Ishikawa (cell line): ENCODE data around the gene TBCD.

Experiments used
- CEBPB ChIP-seq: IDR thresholded peaks from 2 replicates; pipeline ENCODE4 v1.6.1; 2012
- CREB1 ChIP-seq: IDR thresholded peaks from 2 replicates; pipeline ENCODE4 v1.6.1; 2012; ENCODE audit warnings: low read depth
- EGR1 ChIP-seq: IDR thresholded peaks from 2 replicates; pipeline ENCODE4 v1.6.1; 2012
- EP300 ChIP-seq: IDR thresholded peaks from 2 replicates; pipeline ENCODE4 v1.6.1; 2012; ENCODE audit warnings: borderline replicate concordance
- FOXM1 ChIP-seq: IDR thresholded peaks from 2 replicates; pipeline ENCODE4 v1.6.1; 2012; ENCODE audit warnings: low read depth, borderline replicate concordance
- NFIC ChIP-seq: IDR thresholded peaks from 2 replicates; pipeline ENCODE4 v1.6.1; 2012
- RAD21 ChIP-seq: IDR thresholded peaks from 2 replicates; pipeline ENCODE4 v1.6.1; 2012; ENCODE audit warnings: low read depth
- TAF1 ChIP-seq: IDR thresholded peaks from 2 replicates; pipeline ENCODE4 v1.6.1; 2012; ENCODE audit warnings: low read depth, mild to moderate bottlenecking
- TCF12 ChIP-seq: IDR thresholded peaks from 2 replicates; pipeline ENCODE4 v1.6.1; 2012; ENCODE audit warnings: low read depth
- TEAD4 ChIP-seq: IDR thresholded peaks from 2 replicates; pipeline ENCODE4 v1.6.1; 2012
- YY1 ChIP-seq: IDR thresholded peaks from 2 replicates; pipeline ENCODE4 v1.6.1; 2012; ENCODE audit warnings: low read depth
- ZBTB7A ChIP-seq: IDR thresholded peaks from 2 replicates; pipeline ENCODE4 v1.6.1; 2012; ENCODE audit warnings: low read depth
- TF ChIP-seq, protein P1 (sequence below): IDR thresholded peaks from 2 replicates; pipeline ENCODE4 v1.6.1; 2012
- TF ChIP-seq, protein P2 (sequence below): IDR thresholded peaks from 2 replicates; pipeline ENCODE4 v1.6.1; 2012; ENCODE audit warnings: low read depth, mild to moderate bottlenecking
- TF ChIP-seq, protein P3 (sequence below): IDR thresholded peaks from 2 replicates; pipeline ENCODE4 v1.6.1; 2012

The TBCD gene

DNA sequence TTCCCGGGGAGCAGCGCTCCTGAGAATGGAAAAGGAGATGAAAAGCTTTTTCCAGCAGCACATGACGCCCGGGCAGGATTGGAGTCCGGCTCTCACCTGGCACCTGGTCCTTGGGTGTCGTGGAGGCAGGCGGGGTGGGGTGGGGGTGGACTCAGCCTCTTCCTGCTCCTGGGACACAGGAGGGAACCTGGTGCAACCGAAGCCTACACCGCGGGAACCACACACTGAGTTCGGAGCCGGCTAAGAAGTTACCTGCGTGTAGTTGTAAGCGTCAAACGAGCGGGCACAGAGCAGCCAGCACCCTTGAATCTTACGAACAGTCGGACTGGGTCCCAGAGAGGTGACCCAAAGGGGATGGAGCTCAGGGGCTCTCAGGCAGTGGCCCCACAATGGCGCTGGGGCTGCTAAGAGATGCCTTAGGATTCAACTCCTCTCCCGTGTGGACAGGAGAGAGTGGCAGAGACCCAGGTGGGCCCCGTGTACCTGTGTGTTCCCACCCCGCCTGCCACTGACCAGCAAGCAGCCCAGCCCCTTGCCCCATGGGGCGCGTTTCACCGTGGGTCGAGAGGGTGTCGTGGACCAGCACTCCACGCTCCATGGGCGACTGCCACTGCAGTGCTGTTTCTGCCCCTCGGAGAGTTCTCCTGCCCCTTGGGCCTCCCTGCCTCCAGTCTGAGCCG, 221.7 kb downstream of the TBCD start:
- TF ChIP-seq, protein P1, sequence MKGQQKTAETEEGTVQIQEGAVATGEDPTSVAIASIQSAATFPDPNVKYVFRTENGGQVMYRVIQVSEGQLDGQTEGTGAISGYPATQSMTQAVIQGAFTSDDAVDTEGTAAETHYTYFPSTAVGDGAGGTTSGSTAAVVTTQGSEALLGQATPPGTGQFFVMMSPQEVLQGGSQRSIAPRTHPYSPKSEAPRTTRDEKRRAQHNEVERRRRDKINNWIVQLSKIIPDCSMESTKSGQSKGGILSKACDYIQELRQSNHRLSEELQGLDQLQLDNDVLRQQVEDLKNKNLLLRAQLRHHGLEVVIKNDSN, result no peak
- TF ChIP-seq, protein P2, sequence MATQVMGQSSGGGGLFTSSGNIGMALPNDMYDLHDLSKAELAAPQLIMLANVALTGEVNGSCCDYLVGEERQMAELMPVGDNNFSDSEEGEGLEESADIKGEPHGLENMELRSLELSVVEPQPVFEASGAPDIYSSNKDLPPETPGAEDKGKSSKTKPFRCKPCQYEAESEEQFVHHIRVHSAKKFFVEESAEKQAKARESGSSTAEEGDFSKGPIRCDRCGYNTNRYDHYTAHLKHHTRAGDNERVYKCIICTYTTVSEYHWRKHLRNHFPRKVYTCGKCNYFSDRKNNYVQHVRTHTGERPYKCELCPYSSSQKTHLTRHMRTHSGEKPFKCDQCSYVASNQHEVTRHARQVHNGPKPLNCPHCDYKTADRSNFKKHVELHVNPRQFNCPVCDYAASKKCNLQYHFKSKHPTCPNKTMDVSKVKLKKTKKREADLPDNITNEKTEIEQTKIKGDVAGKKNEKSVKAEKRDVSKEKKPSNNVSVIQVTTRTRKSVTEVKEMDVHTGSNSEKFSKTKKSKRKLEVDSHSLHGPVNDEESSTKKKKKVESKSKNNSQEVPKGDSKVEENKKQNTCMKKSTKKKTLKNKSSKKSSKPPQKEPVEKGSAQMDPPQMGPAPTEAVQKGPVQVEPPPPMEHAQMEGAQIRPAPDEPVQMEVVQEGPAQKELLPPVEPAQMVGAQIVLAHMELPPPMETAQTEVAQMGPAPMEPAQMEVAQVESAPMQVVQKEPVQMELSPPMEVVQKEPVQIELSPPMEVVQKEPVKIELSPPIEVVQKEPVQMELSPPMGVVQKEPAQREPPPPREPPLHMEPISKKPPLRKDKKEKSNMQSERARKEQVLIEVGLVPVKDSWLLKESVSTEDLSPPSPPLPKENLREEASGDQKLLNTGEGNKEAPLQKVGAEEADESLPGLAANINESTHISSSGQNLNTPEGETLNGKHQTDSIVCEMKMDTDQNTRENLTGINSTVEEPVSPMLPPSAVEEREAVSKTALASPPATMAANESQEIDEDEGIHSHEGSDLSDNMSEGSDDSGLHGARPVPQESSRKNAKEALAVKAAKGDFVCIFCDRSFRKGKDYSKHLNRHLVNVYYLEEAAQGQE, result no peak
- TF ChIP-seq CEBPB, result no peak
- no peak for TF ChIP-seq EGR1
- TF ChIP-seq TCF12, result no peak
- no peak for TF ChIP-seq YY1
- TF ChIP-seq ZBTB7A, result no peak
- TF ChIP-seq TEAD4, result no peak
- TF ChIP-seq FOXM1, result no peak
- no peak for TF ChIP-seq CREB1
- no peak for TF ChIP-seq NFIC
- TF ChIP-seq EP300, result no peak
- no peak for TF ChIP-seq TAF1

DNA sequence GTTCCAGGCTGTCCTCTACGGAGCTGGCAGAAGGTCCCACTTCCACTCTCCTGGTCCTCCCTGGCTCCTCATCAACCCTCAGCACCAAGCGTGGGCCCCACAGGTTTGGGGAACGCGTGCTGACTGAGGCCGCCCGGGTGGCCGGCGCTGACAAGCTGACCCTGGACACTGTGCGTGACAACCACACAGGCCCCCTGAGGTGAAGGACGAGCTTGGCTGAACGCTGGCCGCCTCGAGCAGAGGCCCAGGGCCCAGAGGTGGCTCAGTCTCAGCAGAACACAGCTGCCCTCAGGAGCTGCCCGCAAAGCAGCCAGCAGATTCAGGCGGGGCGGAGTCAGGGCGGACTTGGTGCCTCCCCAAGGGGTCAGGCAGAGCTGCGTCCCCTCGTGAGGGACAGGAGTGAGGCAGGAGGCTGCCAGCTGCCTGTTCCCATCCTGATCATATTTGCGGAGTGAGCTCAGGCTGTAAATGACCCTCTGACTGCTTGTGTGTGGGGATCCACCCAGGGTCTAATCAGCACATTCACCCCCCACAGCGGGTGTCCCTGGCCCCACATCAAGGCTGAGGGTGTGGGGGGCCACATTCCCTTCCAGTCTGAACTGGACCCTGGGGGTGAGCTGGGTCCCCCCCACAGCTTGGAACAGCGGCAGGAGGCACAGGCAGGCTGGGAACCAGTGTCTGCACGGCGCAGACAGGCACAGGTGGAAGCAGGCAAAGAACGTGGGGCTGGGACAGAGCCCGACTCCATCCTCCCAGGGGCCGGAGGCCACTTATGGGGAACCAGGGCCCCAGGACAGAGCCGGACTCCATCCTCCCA, 222.5 kb downstream of the TBCD start:
- TF ChIP-seq, protein P1, result no peak
- no peak for TF ChIP-seq CEBPB

DNA sequence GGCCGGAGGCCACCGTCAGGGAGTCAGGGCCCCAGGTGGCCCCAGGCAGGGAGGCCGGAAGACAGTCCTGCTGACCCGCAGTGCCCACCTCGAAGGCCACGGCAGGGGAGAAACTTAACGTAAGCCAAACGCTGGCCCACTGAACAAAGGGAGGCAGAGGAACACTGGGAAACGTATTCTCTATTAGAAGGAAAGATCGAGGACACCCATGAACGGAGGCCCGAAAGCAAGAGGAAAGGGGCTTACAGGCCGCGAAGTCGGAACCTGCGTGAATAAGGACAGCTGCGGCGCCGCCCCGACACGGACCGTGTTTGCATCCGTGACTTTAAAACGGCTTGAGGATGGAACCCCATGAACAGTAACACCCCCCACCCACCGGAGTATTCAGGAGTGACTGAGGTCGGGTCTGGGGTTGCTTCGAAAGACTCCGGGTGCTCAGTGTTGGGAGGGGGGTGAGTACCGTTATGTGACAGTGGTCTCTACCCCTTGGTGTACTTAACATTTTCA, 225.2 kb downstream of the TBCD start:
- TF ChIP-seq RAD21 (no peak), EP300 (no peak), NFIC (no peak), TAF1 (no peak), ZBTB7A (no peak)

DNA sequence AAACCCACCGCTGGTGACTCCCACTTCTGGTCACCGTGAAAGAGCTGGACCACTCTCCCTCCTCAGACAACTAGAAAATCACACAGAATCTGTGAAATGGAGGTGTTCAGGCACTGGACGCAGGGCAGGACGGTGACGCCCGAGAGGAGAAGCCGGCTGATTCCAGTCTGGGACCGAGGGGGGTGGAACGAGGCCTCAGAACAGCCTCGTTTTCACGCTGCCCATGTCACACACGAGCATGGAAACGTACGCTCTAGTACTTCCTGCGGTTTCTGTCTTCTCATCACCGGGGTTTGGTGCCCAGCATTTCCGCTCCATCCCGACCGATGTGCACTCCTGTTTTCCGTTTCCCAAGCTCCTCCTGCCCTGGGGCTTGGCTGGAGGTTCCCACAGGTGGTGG, 225.7 kb downstream of the TBCD start:
- TF ChIP-seq, protein P3, sequence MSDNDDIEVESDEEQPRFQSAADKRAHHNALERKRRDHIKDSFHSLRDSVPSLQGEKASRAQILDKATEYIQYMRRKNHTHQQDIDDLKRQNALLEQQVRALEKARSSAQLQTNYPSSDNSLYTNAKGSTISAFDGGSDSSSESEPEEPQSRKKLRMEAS, result no peak
- TF ChIP-seq, protein P1, result no peak
- no peak for TF ChIP-seq NFIC
- TF ChIP-seq CEBPB, result no peak
- TF ChIP-seq EGR1, result no peak
- no peak for TF ChIP-seq FOXM1
- TF ChIP-seq EP300, result no peak
- no peak for TF ChIP-seq TCF12
- no peak for TF ChIP-seq ZBTB7A
- TF ChIP-seq TEAD4, result no peak
- TF ChIP-seq CREB1, result no peak
- TF ChIP-seq, protein P2, result no peak
- TF ChIP-seq TAF1, result no peak
- no peak for TF ChIP-seq RAD21
- no peak for TF ChIP-seq YY1

DNA sequence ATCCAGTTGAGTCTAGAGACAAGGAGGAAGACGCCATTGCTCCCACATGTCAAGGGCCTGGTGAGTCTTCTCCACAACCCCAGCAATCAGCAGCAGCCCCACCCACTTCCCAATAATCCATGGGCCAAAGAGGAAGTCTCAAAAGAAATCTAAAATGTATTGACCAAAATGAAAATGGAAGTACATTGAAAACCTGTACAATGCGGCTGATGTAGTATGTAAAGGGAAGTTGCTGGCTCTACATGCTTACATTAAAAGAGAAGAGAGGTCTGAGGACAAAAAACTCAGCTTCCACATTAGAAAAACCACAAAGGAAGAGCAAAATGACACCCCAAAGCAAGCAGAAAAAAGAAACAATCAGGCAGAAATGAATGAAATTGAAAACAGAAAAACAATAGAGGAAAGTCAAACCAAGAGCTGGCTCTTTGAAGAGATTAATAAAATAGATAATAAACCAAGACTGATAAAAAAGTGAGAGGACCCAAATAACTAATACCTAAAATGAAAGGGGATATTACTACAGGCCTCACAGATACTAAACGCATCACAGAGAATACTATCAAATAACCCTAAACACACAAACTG, 227.0 kb downstream of the TBCD start:
- TF ChIP-seq RAD21, result no peak
- TF ChIP-seq YY1, result no peak
- no peak for TF ChIP-seq NFIC
- no peak for TF ChIP-seq EP300

DNA sequence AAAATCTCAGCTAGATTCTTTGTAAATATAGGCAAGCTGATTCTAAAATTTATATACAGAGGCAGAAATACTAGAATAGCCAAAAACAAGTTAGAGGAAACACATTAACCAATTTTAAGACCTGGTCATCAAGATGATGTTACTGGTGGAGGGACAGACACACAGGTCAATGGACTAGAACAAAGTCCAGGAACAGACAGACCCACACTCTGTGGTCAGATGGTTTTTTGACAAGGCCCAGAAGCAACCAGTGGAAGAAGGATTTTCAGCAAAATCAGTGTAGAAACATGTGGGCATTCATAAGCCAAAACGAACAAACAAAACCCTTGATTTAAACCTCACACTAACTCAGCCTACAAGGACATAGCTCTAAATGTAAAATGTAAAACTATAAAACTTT, 227.9 kb downstream of the TBCD start:
- TF ChIP-seq, protein P1, result no peak
- no peak for TF ChIP-seq EGR1
- TF ChIP-seq, protein P2, result no peak
- TF ChIP-seq EP300, result no peak
- no peak for TF ChIP-seq CREB1
- TF ChIP-seq FOXM1, result no peak
- TF ChIP-seq TAF1, result no peak
- no peak for TF ChIP-seq TCF12
- TF ChIP-seq NFIC, result no peak
- no peak for TF ChIP-seq RAD21
